DOHH2 (cell line): ENCODE data around the gene PMVK.

Experiments used
- H3F3A ChIP-seq: fragments of 200-600 bp; sonication (generic), shearing (Covaris generic); 2 replicates; pipeline ENCODE4 v1.6.0; 2016; ENCODE audit warnings: antibody characterized with exemption, mild to moderate bottlenecking; ENCODE audit not compliant: control insufficient read depth, insufficient read depth
- H3K27ac ChIP-seq: fragments of 200-600 bp; sonication (generic); 2 replicates; pipeline ENCODE4 v1.5.1; 2014; ENCODE audit warnings: low read depth, mild to moderate bottlenecking, low read length, moderate library complexity
- H3K27me3 ChIP-seq: fragments of 200-600 bp; sonication (generic); 2 replicates; pipeline ENCODE4 v1.6.1; 2014; ENCODE audit warnings: mild to moderate bottlenecking, low read length, mixed read lengths; ENCODE audit not compliant: control insufficient read depth
- H3K36me3 ChIP-seq: fragments of 200-600 bp; sonication (generic); 2 replicates; pipeline ENCODE4 v1.6.1; 2014; ENCODE audit warnings: mild to moderate bottlenecking, low read length, moderate library complexity, mixed read lengths; ENCODE audit not compliant: control insufficient read depth
- H3K4me1 ChIP-seq: fragments of 200-600 bp; sonication (generic); 2 replicates; pipeline ENCODE4 v1.6.1; 2014; ENCODE audit warnings: mild to moderate bottlenecking, low read length, mixed read lengths; ENCODE audit not compliant: control insufficient read depth
- H3K4me2 ChIP-seq: fragments of 200-600 bp; sonication (generic); 2 replicates; pipeline ENCODE4 v1.6.0; 2014; ENCODE audit warnings: mild to moderate bottlenecking, low read length, moderate library complexity
- H3K4me3 ChIP-seq: fragments of 200-600 bp; sonication (generic); 2 replicates; pipeline ENCODE4 v1.5.1; 2014; ENCODE audit warnings: mild to moderate bottlenecking, low read length, mixed read lengths
- H3K79me2 ChIP-seq: fragments of 200-600 bp; sonication (generic); 2 replicates; pipeline ENCODE4 v1.6.1; 2014; ENCODE audit warnings: mild to moderate bottlenecking, low read length, mixed read lengths; ENCODE audit not compliant: control insufficient read depth
- H3K9me2 ChIP-seq: fragments of 200-600 bp; sonication (generic); replicated peaks from 2 replicates; pipeline ENCODE4 v1.6.1; 2014; ENCODE audit warnings: mild to moderate bottlenecking, low read length, mixed read lengths; ENCODE audit not compliant: control insufficient read depth
- H3K9me3 ChIP-seq: fragments of 200-600 bp; sonication (generic); 2 replicates; pipeline ENCODE4 v1.6.1; 2014; ENCODE audit warnings: antibody characterized with exemption, low read length, mixed read lengths; ENCODE audit not compliant: control insufficient read depth, insufficient read depth
- H4K20me1 ChIP-seq: fragments of 200-600 bp; sonication (generic); 2 replicates; pipeline ENCODE4 v1.6.0; 2014; ENCODE audit warnings: low read depth, mild to moderate bottlenecking, antibody characterized with exemption, low read length, moderate library complexity; ENCODE audit not compliant: control insufficient read depth, insufficient read depth
- CTCF ChIP-seq: fragments of 200-600 bp; sonication (generic); IDR thresholded peaks from one replicate; pipeline ENCODE4 v1.5.1; 2014; ENCODE audit warnings: antibody characterized with exemption, mild to moderate bottlenecking, low read depth, low read length; ENCODE audit not compliant: poor library complexity, severe bottlenecking
- EZH2phosphoT487 ChIP-seq: fragments of 200-600 bp; sonication (generic); IDR thresholded peaks from 2 replicates; pipeline ENCODE4 v1.6.1; 2017; ENCODE audit warnings: borderline replicate concordance, mild to moderate bottlenecking, antibody characterized with exemption, low read length, moderate library complexity, mixed read lengths

PMVK gene

GRCh38 chr1:154880671-154881070 is 55.8 kb downstream of the PMVK start:
- no peak overlapping the region for H3K4me3 ChIP-seq
- no peaks in the 10 kb centered on the region for H3K27me3 ChIP-seq
- no peaks in the 10 kb centered on the region for H3K79me2 ChIP-seq
- no peaks in the 10 kb centered on the region for H3K9me3 ChIP-seq
- H3K36me3 ChIP-seq: no peaks in the 10 kb centered on the region
- H4K20me1 ChIP-seq: no peaks in the 10 kb centered on the region
- TF ChIP-seq CTCF (no peak), EZH2phosphoT487 (no peak)
- no peaks in the 10 kb centered on the region for H3F3A ChIP-seq
- no peaks in the 10 kb centered on the region for H3K9me2 ChIP-seq
- H3K27ac ChIP-seq: no peak overlapping the region
- peaks cover 17% of the 10 kb centered on the region for H3K4me1 ChIP-seq
- H3K4me2 ChIP-seq: no peak overlapping the region

DNA sequence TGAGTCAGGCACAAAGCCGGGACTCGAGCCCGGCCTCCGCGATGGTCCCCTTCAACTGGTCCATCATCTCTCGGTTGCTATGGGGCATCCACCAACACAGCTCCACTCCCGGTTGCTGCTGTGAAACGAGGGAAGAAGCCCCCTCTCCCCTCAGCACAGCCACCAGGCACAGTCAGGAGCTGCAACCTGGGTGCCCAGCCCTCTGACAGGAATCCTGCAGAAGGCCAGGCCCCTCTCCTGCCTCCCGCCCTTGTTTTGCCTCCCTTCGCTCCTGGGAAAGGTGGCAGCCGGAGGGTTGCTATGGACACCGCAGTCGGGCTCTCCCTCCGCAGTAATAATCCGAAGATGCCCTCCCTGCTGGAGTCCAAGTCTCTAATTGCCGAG is 57.5 kb downstream of the PMVK start:
- peaks cover 20% of the 10 kb centered on the region for H3K4me1 ChIP-seq
- no peak overlapping the region for H3K27ac ChIP-seq
- no peaks in the 10 kb centered on the region for H3F3A ChIP-seq
- no peaks in the 10 kb centered on the region for H3K36me3 ChIP-seq
- H3K4me2 ChIP-seq: no peak overlapping the region
- H3K9me3 ChIP-seq: no peaks in the 10 kb centered on the region
- H3K9me2 ChIP-seq: no peaks in the 10 kb centered on the region
- H3K27me3 ChIP-seq: no peaks in the 10 kb centered on the region
- no peaks in the 10 kb centered on the region for H3K79me2 ChIP-seq
- no peaks in the 10 kb centered on the region for H4K20me1 ChIP-seq
- TF ChIP-seq EZH2phosphoT487 (no peak), CTCF (no peak)
- no peak overlapping the region for H3K4me3 ChIP-seq

DNA sequence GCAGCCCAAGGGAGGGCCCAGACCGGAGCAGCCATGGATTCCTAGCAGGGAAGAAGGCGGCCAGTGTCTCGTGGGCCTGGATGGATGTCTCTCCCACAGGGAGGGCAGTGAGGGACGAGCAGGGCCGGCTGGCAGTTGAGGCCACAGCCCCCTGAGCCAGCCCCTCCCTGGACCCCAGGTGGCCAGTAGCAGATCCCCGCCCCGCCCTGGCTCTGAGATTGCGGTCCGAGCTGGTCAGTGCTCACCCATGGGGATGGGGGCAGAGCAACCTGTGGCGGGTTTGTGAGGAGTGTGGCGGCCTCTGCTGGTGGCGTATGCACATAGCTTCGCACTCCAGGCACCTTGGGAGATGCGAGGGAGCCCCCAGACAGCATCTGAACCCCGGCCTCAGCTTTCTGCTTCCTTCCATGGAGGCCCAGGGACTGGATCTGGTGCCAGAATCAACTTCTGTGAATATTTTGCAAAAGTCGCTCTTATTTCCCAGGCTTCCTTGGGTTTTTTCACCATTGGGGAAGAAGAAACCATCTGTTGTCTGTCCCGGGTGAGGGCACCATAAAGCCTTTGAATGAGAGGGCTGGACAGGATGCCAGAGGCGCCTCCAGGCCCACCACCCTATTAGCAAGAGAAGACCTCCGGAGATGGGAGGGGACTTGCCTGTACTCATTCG is 58.0 kb downstream of the PMVK start:
- Histone ChIP-seq H3K9me3 (no peaks in the 10 kb centered on the region), H3K79me2 (no peaks in the 10 kb centered on the region), H3K4me1 (peaks cover 20% of the 10 kb centered on the region), H3K4me2 (peak overlapping the region; percentile 25; the same call in 1 of the 2 replicates), H4K20me1 (no peaks in the 10 kb centered on the region), H3K4me3 (no peak overlapping the region), H3K27ac (no peak overlapping the region), H3F3A (no peaks in the 10 kb centered on the region), H3K27me3 (no peaks in the 10 kb centered on the region), H3K36me3 (no peaks in the 10 kb centered on the region), H3K9me2 (no peaks in the 10 kb centered on the region)
- TF ChIP-seq CTCF (peak; percentile 97), EZH2phosphoT487 (no peak)
